Fibroblast of the aortic adventitia (primary cell): ENCODE data around the gene METTL23. TPM values are rescaled to one million over a fixed set of nuclear protein-coding genes. Genes with fewer than 3 reads are reported as not detected.
A peak's percentile ranks its signal among the peaks of the same experiment; 100 is the strongest.
"Not testable (repeated sequence)": the region's sequence is repeated elsewhere in the genome, so short reads cannot be mapped to it uniquely, and the experiment has no call there.

ENCODE experiments used
- DNase-seq: peaks from one replicate; pipeline ENCODE4 v3.0.0-alpha.2; 2010; ENCODE audit warnings: low read depth
- H3K4me3 ChIP-seq: 2 replicates; pipeline ENCODE4 v1.5.1; 2011; ENCODE audit warnings: low read depth, mild to moderate bottlenecking, control low read depth, low read length, moderate library complexity
- CTCF ChIP-seq: IDR thresholded peaks from 2 replicates; pipeline ENCODE4 v1.5.1; 2011; ENCODE audit warnings: mild to moderate bottlenecking, low read length, control low read depth, inconsistent platforms; ENCODE audit not compliant: insufficient read depth
- total RNA-seq: library from RNA; depleted of rRNA; stranded (reverse); fragments of >200 nt; gene quantifications from 2 replicates; pipeline ENCODE4 v1.2.3, GENCODE V29; 2012; ENCODE audit warnings: low replicate concordance

The METTL23 gene
- total RNA-seq, 1 donor: 29.1 TPM

- H3K4me3 ChIP-seq: peak overlapping the region; percentile 9
- TF ChIP-seq CTCF: no peak
- peak; percentile 61 for DNase-seq
Observed at GRCh38 chr17:76696763-76697701, 29.6 kb upstream of the METTL23 start.

- peak overlapping the region; percentile 9 for H3K4me3 ChIP-seq
- peak; percentile 79 for DNase-seq
- TF ChIP-seq CTCF: no peak
Observed at GRCh38 chr17:76697702-76698465, 28.8 kb upstream of the METTL23 start.

GRCh38 chr17:76698466-76698977, 28.1 kb upstream of the METTL23 start:
- not testable (repeated sequence) for DNase-seq, H3K4me3 ChIP-seq

GRCh38 chr17:76700270-76700616, 26.4 kb upstream of the METTL23 start:
- DNase-seq: peak; percentile 28
- TF ChIP-seq CTCF: no peak
- peak overlapping the region; percentile 6 for H3K4me3 ChIP-seq

- peak overlapping the region; percentile 44 for H3K4me3 ChIP-seq
- no peak for TF ChIP-seq CTCF
- peak; percentile 83 for DNase-seq
Observed at GRCh38 chr17:76700617-76701470, 25.8 kb upstream of the METTL23 start.

GRCh38 chr17:76701471-76701967, 25.1 kb upstream of the METTL23 start:
- H3K4me3 ChIP-seq: no peak overlapping the region
- no peak for TF ChIP-seq CTCF
- DNase-seq: no peak
